ENCODE measurements around the gene KCNH2.

Gene KCNH2

DNA sequence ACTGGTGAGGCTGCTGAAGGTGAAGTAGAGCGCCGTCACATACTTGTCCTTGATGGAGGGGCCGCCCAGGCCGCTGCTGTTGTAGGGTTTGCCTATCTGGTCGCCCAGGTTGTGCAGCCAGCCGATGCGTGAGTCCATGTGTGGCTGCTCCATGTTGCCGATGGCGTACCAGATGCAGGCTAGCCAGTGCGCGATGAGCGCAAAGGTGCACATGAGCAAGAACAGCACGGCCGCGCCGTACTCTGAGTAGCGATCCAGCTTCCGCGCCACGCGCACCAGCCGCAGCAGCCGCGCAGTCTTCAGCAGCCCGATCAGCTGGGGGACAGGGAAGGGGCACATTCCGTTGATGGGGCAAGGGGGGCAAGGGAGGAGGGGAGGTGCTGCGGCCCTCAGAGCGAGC is 26.6 kb downstream of the KCNH2 start:
- H3K4me3 ChIP-seq (replicated peaks; ENCODE audit: low read depth, low read length): no peak overlapping the region
- DNase-seq (ENCODE audit: extremely low read depth, low read depth): no peak
- TF ChIP-seq, protein P1, sequence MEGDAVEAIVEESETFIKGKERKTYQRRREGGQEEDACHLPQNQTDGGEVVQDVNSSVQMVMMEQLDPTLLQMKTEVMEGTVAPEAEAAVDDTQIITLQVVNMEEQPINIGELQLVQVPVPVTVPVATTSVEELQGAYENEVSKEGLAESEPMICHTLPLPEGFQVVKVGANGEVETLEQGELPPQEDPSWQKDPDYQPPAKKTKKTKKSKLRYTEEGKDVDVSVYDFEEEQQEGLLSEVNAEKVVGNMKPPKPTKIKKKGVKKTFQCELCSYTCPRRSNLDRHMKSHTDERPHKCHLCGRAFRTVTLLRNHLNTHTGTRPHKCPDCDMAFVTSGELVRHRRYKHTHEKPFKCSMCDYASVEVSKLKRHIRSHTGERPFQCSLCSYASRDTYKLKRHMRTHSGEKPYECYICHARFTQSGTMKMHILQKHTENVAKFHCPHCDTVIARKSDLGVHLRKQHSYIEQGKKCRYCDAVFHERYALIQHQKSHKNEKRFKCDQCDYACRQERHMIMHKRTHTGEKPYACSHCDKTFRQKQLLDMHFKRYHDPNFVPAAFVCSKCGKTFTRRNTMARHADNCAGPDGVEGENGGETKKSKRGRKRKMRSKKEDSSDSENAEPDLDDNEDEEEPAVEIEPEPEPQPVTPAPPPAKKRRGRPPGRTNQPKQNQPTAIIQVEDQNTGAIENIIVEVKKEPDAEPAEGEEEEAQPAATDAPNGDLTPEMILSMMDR (IDR thresholded peaks at IDR 0.05; ENCODE audit: low read depth, low read length, missing control alignments): no peak

DNA sequence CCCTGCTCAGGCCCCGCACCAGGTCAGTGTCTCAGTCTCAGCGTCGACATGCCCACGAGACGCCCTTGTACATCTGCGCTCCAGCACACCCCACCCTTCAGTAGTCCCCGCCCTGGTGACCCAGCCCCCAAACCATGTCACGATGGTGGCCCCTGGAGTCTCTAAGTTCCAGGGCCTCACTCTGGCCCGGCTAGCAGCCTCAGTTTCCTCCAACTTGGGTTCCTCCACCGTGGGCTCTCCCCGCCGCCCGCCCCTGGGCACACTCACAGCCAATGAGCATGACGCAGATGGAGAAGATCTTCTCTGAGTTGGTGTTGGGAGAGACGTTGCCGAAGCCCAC is 27.0 kb downstream of the KCNH2 start:
- TF ChIP-seq, protein P1 (IDR thresholded peaks at IDR 0.05; ENCODE audit: low read depth, low read length, missing control alignments): no peak

DNA sequence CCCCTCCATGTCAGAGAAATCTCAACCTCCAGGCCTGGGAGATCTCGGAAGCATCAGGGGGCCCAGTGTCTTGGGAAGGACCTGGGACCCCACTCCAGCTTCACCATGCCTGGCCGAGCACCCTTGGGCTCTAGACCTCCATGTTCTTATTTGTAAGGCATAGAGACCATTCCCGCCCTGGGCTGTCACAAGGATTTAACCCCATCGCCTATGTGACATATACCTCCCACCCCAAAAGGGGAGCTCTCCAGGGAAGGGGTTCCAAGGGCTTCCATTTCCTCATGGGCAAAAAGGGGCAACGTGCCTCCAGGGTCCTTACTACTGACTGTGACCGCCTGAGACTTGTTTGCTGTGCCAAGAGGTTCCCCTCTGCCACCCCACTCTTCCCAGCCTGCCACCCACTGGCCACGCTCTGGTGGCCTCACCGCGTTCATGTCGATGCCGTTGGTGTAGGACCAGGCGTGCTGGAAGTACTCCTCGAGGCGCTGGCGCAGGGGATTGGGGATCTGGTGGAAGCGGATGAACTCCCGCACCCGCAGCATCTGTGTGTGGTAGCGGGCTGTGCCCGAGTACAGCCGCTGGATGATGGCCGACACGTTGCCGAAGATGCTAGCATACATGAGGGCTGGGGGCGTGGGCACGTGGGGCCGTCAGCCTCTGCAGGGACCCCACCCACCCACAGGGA is 27.5 kb downstream of the KCNH2 start:
- H3K4me3 ChIP-seq (replicated peaks; ENCODE audit: low read depth, low read length): no peak overlapping the region
- DNase-seq (ENCODE audit: extremely low read depth, low read depth): no peak
- TF ChIP-seq, protein P1 (IDR thresholded peaks at IDR 0.05; ENCODE audit: low read depth, low read length, missing control alignments): no peak

More for the DNA sequence above, 27.0 kb downstream of the KCNH2 start:
- no peak overlapping the region for H3K4me3 ChIP-seq (replicated peaks; ENCODE audit: low read depth, low read length)
- DNase-seq (ENCODE audit: extremely low read depth, low read depth): no peak

DNA sequence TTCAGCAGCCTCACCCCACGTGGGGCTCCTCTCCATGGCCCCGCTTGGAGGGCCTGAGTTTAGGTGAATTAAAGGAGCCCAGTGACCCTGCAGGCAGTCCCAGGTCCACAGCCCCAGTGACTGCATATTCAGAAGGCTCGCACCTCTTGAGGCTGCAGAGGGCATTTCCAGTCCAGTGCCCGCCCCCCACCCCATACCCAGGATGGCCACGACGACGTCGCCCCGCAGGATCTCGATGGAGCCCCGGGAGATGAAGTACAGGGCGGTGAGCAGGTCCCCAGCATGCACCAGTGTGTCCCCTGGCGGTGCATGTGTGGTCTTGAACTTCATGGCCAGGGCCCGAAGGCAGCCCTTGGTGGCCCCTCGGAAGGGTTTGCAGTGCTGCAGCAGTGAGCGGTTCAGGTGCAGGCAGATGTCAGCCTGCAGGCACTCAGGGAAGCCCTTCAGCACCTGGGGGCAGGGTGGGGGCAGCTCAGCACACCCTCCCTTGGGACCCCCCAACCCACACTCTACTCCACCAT is 28.1 kb downstream of the KCNH2 start:
- TF ChIP-seq, protein P1 (IDR thresholded peaks at IDR 0.05; ENCODE audit: low read depth, low read length, missing control alignments): no peak
- H3K4me3 ChIP-seq (replicated peaks; ENCODE audit: low read depth, low read length): no peak overlapping the region
- DNase-seq (ENCODE audit: extremely low read depth, low read depth): no peak

DNA sequence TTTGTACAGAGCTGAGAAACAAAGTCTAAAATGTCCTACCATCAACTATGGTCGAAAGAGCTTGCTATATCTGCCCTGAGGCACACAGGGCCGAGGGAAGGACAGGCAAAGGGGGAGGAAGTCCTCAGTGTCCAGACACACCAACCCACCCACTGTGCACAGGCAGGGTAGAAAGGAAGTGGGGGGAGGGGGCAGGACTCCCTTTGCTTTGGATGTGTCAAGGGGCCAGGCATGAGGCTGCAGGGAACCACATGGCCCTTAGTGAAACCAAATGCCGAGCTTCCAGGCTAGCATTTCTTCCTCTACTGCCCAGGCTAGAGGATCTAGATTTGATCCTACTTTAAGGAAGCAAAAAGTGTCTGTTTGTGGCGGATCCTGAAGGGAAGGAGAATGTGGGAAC is 28.6 kb downstream of the KCNH2 start:
- TF ChIP-seq, protein P1 (IDR thresholded peaks at IDR 0.05; ENCODE audit: low read depth, low read length, missing control alignments): no peak
- no peak overlapping the region for H3K4me3 ChIP-seq (replicated peaks; ENCODE audit: low read depth, low read length)
- DNase-seq (ENCODE audit: extremely low read depth, low read depth): no peak

DNA sequence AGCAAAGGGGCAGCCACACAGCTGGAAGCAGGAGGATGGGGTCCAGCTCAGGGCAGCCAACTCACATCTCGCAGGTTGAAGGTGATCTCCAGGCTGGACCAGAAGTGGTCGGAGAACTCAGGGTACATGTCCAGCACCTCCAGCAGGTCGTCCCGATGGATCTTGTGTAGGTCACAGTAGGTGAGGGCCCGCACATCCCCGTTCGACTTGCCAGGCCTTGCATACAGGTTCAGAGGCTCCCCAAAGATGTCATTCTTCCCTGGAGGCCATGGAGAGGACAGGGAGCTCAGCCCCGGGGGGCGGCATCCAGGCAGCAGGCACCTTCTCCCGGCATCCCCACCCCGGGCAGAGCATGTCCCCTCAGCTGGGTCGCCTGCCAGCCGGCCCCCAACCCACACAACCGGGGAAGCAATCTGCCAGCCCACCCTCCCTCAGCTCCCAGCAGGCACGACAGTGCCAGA is 29.3 kb downstream of the KCNH2 start:
- no peak overlapping the region for H3K4me3 ChIP-seq (replicated peaks; ENCODE audit: low read depth, low read length)
- TF ChIP-seq, protein P1 (IDR thresholded peaks at IDR 0.05; ENCODE audit: low read depth, low read length, missing control alignments): no peak
- no peak for DNase-seq (ENCODE audit: extremely low read depth, low read depth)

All from HFF-Myc (cell line).